ENCODE measurements around the gene CD93.

Gene CD93

GRCh38 chr20:23059846-23060245 is 26.3 kb downstream of the CD93 start:
- TF ChIP-seq TAF1 (IDR thresholded peaks at IDR 0.05; ENCODE audit: borderline replicate concordance, insufficient read depth, low read length): no peak
- no peak for TF ChIP-seq POLR2AphosphoS5 (IDR thresholded peaks at IDR 0.05; ENCODE audit: low read depth, low read length)
- TF ChIP-seq SIN3A (IDR thresholded peaks at IDR 0.05; ENCODE audit: borderline replicate concordance, insufficient read depth, low read length): no peak
- TF ChIP-seq FOXP2 (optimal IDR thresholded peaks at IDR 0.05; ENCODE audit: borderline replicate concordance, extremely low read depth, extremely low read length, insufficient read depth): no peak
- TF ChIP-seq, protein P1, sequence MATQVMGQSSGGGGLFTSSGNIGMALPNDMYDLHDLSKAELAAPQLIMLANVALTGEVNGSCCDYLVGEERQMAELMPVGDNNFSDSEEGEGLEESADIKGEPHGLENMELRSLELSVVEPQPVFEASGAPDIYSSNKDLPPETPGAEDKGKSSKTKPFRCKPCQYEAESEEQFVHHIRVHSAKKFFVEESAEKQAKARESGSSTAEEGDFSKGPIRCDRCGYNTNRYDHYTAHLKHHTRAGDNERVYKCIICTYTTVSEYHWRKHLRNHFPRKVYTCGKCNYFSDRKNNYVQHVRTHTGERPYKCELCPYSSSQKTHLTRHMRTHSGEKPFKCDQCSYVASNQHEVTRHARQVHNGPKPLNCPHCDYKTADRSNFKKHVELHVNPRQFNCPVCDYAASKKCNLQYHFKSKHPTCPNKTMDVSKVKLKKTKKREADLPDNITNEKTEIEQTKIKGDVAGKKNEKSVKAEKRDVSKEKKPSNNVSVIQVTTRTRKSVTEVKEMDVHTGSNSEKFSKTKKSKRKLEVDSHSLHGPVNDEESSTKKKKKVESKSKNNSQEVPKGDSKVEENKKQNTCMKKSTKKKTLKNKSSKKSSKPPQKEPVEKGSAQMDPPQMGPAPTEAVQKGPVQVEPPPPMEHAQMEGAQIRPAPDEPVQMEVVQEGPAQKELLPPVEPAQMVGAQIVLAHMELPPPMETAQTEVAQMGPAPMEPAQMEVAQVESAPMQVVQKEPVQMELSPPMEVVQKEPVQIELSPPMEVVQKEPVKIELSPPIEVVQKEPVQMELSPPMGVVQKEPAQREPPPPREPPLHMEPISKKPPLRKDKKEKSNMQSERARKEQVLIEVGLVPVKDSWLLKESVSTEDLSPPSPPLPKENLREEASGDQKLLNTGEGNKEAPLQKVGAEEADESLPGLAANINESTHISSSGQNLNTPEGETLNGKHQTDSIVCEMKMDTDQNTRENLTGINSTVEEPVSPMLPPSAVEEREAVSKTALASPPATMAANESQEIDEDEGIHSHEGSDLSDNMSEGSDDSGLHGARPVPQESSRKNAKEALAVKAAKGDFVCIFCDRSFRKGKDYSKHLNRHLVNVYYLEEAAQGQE (IDR thresholded peaks at IDR 0.05; ENCODE audit: insufficient read depth in 1 of 2, low read depth in 2 of 2, low read length in 2 of 2): no peak

DNA sequence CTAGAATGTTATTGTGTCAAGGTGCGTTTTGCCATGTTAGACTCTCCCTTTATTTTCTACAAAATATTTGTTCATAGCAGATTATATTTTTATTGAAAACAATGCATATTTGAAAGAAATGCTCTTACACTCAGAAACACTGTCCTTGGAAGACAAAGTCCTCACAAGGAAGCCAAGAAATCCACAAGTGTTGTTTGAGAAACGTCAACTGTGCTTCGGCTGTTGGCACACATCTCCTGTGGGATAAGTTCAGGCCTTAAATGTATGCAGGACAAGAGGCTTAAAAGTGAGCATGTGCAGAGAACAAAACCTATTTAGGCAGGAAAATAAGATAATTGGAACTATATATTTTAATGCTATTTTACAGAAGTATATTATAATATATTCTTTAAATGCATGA is 27.1 kb downstream of the CD93 start:
- TF ChIP-seq, protein P1 (IDR thresholded peaks at IDR 0.05; ENCODE audit: insufficient read depth in 1 of 2, low read depth in 2 of 2, low read length in 2 of 2): no peak
- no peak for TF ChIP-seq POLR2AphosphoS5 (IDR thresholded peaks at IDR 0.05; ENCODE audit: low read depth, low read length)
- TF ChIP-seq FOXP2 (optimal IDR thresholded peaks at IDR 0.05; ENCODE audit: borderline replicate concordance, extremely low read depth, extremely low read length, insufficient read depth): no peak
- no peak for TF ChIP-seq TAF1 (IDR thresholded peaks at IDR 0.05; ENCODE audit: borderline replicate concordance, insufficient read depth, low read length)
- TF ChIP-seq SIN3A (IDR thresholded peaks at IDR 0.05; ENCODE audit: borderline replicate concordance, insufficient read depth, low read length): no peak

DNA sequence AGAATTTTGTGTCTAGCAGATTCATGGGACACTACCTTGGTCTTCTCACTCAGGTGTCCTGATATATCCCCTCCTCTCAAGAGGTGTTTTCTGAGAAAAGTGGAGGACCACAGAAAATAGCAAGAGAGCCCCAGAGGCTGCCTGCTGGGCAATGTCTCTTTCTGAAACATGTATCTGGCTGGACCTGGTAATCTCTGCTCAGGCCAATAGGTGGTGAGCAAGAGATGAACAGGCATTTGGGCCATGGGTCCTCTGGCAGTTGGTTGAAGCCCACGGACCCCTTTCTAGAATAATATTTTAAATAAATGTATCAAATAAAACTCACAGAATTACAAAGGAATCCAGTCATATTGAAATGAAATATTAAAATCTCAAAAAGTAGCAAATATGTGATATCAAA is 27.9 kb downstream of the CD93 start:
- TF ChIP-seq TAF1 (IDR thresholded peaks at IDR 0.05; ENCODE audit: borderline replicate concordance, insufficient read depth, low read length): no peak
- TF ChIP-seq, protein P1 (IDR thresholded peaks at IDR 0.05; ENCODE audit: insufficient read depth in 1 of 2, low read depth in 2 of 2, low read length in 2 of 2): no peak
- TF ChIP-seq POLR2AphosphoS5 (IDR thresholded peaks at IDR 0.05; ENCODE audit: low read depth, low read length): no peak
- no peak for TF ChIP-seq SIN3A (IDR thresholded peaks at IDR 0.05; ENCODE audit: borderline replicate concordance, insufficient read depth, low read length)
- no peak for TF ChIP-seq FOXP2 (optimal IDR thresholded peaks at IDR 0.05; ENCODE audit: borderline replicate concordance, extremely low read depth, extremely low read length, insufficient read depth)

GRCh38 chr20:23052904-23053303 is 33.2 kb downstream of the CD93 start:
- TF ChIP-seq POLR2AphosphoS5 (IDR thresholded peaks at IDR 0.05; ENCODE audit: low read depth, low read length): no peak

- TF ChIP-seq SIN3A (IDR thresholded peaks at IDR 0.05; ENCODE audit: borderline replicate concordance, insufficient read depth, low read length) (no peak), POLR2AphosphoS5 (IDR thresholded peaks at IDR 0.05; ENCODE audit: low read depth, low read length) (no peak), TAF1 (IDR thresholded peaks at IDR 0.05; ENCODE audit: borderline replicate concordance, insufficient read depth, low read length) (no peak), FOXP2 (optimal IDR thresholded peaks at IDR 0.05; ENCODE audit: borderline replicate concordance, extremely low read depth, extremely low read length, insufficient read depth) (no peak)
- TF ChIP-seq, protein P1 (IDR thresholded peaks at IDR 0.05; ENCODE audit: insufficient read depth in 1 of 2, low read depth in 2 of 2, low read length in 2 of 2): no peak
Observed at GRCh38 chr20:23050847-23051627, 35.1 kb downstream of the CD93 start.
